Amniotic epithelial cell (primary cell): Measurements from ENCODE around the gene SLC26A1.

ENCODE experiments used
- DNase-seq: peaks from one replicate; pipeline ENCODE4 v3.0.0-alpha.2; 2010; ENCODE audit warnings: low read depth

Gene SLC26A1

DNA sequence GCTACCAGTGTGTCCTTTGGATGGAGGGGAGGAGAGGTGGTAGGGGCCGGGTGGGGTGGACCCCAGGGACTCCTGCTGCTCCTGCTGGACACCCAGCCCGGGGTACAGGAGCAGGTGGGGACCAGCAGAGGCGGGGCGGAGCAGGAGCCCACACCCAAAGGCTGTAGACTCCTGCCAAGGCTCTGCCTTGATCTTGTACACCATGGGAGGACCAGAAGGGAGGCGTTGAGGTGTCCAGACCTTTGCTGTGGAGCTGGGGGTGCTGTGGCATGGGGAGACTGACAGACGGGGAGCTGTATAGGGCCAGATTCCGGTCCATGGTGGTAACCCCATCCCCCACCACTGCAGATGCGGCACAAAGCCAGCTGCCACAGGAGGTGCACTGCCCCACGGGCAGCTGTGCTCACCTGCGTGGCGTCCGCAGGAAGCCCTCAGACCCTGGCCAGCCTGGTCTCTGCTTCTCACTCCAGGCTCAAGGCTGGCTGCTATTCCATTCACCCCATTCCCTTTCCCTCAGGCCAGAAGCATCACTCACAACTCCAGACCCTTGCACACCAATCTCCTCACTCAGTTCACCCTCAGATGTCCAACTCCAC lies 5.0 kb upstream of the SLC26A1 start:
- no peak for DNase-seq

DNA sequence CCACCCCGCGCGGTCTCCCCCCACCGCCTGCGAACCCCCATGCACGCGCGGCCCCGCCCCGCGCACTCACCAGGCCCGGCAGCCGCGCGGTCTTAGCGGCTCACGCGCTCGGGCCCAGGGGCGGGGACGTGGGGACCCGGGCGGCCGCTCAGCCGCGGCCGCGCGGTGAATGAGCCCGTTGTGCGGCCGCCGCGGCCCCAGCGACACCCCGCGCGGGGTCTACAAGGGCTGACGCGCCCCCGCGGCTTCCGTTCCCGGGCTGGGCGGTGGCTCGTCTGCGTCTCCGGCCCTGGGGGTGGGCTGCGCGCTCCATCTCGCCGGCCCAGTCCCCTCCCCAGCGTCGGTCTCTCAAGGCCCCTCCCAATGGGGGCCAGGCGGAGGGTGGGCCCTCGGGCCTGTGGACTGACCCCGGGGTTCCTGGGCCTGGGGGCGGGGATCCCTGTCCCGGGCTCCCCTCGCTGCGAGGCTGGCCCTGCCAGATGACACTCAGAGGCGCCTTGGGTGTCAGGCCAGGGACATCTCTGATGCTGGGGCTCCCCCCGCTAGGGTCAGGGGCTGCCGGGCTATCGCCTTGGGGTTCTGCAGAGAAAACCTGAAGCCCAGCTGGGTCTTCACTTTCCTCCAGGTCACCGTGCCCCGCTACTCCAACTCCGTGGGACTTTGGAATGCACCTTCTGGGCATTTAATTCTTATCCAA lies 4.3 kb upstream of the SLC26A1 start:
- no peak for DNase-seq

DNA sequence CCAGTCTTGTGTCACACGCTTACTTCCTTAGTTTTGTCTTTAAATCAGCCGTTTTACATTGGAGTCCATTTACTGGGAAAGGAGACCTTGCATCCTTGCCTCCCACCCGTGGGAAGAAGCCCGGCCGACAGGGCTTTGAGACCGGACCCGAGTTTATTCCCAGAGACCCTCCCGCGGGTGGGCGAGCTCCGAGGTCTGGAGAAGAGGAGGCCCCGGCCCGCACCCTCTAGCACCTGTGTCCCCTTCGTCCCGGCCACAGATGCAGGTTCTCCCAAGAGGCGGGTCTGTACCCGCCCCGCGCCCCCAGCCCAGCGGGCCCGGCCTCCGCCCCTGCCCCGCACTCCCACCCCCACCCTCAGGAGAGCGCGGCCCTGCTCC lies 3.8 kb upstream of the SLC26A1 start:
- no peak for DNase-seq

DNA sequence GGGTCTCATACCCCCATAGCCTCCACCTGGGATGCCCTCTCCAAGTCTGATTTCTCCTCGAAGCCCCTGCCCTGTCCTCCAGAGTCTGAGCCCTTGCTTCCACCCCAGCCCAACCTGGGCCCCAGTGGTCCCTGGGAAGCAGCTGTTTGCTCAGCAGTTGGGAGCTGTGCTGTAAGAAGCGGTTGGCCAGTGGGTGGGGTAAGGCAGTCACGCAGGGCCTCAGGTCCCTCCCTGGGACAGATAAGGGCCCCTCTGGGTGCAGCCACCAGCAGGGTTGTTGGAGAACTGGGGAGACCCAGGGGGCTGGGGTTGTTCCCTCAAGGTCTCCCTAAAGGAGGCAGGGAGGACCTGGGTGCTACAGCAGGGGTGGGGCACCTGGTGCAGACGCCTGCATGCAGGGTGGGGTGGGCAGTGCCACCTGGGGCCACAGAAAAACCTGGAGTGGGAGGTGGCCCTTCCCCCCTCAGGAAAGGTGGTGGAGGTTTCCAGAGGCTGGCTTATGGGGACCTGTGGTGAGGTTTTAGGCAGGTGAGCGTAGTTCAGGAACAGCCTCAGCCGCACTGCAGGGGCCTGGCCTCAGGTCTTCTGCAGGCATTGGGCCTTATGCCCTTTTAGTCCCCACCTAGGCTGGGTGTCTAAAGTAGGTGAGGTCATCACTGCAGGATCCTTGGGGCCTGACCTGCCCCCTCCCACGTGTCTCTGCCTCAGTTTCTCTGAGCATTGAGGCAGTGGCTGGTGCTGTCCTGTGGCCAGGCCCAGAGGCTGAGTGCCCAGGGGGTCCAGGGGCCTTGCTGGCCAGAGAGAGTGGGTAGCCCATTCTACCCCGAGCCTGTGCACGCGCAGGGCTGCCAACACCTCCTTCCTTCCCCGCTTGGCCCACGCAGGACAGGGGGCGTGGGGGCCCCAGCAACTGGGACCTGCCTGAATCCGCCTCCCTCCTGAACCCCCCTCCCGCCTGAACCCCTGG lies 3.1 kb upstream of the SLC26A1 start:
- DNase-seq: no peak

DNA sequence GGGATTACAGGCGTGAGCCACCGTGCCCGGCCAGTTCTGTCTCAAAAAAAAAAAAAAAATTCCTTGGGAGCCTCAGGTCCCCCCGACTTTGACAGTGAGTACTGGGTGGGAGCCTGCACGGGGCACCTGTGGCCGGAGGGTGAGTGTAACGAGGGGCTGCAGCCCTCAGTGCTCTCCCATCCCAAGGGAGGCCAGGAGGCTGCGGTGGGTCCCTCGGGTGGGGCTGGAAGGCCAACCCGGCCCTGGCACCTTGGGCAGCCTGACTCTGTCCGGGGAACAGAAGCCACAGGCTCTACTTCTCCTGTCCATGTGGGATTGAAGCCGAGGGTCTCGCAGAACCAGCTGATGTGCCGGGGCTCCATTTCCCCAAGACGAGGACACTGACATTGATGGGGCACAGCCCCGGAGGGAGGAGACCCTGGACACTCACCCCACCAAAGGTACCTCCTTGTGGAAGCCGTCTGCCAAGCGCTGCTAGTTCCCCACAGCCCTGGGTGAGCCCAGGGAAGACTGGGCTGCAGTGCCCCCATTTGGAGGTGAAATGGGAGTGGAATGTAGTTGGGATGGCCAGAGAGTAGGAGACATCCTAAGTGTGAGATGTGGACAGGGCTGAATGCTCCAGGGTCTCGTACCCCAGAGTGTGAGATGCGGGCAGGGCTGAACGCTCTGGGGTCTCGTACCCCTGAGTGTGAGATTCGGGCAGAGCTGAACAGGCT lies 2.3 kb upstream of the SLC26A1 start:
- no peak for DNase-seq

DNA sequence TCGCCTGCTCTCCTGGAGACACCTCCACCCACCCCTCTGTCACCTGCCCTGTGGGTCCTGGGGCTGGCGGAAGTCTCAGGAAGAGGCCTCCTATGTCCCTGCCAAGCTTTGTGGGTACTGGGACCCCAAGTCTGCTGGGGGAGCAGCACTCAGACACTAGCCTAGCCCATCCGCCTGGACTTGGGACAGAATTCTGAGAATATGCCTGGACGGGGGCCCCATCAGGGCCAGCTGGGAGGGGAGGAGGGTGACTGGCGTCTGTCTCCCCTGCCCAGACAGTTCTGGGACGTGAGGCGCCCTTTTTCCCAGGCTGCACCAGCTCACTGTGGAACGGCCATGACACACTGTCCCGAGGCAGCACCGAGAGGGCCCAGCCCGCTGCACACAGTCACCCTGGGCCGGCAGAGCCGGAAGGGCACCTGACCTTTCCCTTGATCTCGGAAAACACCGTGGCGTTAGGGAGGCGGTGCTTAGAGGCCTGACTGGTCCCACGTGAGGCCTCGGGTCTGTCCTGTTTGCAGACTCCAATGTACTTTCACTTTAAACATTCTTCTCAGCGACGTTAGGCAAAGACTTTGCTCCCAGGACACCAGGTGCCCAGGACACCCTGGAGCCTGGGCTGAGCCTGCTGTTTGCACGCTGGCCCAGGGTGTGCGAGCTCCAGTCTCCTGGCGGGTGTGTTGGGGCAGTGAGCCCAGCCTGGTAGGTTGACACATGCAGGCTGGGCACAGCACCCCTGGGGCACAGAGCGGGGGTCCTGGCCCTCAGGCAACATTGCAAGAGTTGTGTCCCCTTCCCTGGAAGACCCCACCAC lies 700 bp downstream of the SLC26A1 start:
- DNase-seq: peak; percentile 70

DNA sequence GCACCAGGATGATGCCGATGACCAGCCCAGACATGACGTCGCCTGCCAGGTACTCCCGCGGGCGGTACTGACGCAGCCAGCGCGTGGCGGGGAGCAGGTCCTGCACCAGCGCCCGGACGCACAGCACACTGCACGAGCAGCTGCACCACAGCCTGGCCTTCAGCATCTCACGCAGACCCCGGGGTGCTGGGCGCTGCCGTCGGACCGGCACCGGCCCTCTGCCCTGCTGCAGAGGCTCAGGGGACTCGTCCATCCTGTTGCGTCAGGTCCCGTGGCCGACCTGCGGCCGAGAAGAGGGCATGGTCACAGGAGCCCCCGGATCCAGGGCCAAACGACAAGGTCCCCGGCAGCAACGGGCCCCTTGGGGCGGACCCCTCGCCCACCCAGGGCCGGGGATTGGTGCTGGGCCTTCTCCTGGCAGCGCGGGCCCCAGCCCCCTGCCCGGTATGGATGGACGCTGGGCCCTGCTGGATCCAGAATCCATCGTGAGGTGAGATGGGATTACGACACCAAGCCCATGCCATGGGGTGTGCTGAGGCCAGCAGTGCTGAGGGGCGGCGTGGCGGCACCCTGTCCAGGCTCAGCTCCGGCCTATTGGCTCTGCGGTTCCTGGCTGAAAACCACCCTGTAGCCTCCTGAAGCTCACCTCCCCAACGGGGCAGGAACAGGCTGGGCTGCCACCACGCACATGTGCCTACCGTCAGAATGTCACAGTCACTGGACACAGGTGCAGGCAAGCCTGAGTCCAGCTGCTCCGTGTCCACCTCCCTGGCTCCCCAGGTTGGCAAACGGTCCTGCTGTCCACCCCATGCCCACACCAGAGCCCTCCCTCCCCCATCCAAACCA lies 1.5 kb downstream of the SLC26A1 start:
- no peak for DNase-seq

DNA sequence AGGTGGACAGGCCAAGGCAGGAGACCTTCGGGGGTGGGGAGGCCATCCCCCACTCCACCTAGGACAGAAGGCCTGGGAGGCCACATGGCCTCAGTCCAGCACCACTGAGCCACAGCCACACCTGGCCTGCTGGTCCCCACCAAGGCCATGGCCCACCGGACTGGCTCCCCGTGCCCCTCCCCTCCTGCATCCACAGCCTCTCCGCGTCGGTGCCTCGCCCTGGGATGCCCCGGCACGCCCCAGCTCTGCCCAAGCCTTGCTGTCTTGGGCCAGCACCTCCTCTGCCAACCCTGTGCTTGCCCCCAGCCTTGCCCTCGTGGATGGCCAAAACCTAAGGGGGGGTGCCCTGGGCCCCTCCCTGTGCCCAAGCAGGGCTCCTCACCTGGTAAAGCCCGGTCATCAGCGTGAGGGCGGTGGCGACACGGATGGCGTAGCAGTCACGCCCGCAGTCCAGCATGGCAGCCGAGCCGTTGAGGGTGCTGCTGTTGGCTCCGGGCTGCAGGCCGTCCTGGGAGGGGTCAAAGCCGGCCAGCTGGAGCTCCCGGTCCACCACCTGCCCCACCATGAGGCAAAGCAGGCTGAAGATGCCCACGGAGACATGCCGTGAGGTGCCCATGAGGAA lies 2.3 kb downstream of the SLC26A1 start:
- no peak for DNase-seq

DNA sequence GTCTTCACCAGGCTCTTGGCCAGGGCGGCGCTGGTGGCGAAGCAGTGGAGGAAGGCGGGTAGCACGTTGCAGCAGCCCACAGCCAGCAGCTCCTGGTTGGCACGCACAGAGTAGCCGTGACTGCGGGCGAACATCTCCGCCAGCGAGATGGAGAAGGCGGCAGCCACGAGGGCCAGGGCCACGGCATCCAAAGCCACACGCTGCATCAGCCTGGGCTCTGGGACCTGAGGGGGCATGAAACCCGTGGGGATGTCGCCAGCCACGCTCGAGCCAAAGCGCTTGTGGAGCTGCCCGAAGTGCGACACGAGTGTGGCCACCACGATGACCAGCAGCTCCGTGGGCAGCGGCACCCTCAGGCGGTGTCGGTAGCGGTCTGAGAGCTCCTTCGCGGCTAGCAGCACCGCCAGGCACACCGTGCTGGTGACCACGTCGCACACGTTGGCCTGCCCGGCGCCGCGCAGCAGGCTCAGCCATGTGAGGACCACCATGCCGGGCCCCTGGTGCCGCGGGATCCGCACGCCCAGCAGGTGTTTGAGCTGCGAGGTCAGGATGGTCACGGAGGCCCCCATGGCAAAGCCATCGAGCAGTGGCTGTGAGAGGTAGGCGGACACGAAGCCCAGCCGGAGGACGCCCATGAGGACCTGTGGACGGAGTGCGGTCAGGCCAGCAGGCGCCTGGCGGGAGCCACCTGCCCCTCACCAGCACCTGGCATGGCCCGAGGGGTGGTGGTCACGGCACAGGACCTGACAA lies 3.3 kb downstream of the SLC26A1 start:
- DNase-seq: no peak

DNA sequence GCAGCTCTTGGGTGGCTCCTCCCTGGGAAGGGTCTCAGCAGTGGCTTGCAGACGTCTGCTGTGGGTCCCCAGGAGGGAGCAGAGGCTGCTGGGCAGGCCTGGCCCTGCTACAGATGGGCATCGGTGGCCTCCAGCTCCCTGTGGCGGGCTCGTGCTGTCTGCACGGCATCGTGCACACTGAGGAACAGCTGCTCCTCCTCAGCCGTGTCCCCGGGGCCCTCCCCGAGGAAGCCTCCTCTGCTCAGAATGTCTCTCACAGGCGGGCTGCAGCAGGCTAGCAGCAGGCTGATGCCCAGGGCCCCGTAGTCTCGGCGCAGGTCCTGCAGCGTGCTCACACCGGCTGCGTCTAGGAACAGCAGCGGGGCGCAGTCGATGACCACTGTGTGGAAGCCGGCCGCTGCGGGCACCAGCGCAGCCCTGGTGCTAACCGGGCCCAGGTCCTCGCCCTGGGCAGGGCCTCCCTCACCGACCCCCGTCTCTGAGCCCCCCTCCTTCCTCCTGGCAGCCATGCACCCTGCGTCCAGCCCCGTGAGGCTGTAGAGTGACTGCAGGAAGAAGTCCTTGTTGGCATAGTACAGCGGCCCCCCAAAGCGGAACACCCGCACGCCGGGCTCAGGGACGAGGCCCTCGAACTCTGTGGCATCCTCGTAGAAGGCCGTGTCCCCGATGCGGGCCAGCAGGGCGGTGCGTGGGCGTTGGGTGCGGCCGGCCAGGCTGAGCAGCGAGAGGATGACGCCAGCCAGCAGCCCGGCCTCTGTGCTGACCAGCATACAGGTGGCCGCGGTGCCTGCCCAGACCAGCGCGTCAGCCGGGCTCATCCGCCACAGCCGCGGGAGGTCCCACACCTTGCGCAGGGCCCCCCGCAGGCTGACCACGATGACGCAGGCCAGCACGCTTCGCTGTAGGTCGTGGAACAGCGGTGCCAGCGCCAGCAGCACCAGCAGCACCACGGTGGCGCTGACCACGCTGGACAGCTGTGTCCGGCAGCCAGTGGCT lies 4.2 kb downstream of the SLC26A1 start:
- no peak for DNase-seq

DNA sequence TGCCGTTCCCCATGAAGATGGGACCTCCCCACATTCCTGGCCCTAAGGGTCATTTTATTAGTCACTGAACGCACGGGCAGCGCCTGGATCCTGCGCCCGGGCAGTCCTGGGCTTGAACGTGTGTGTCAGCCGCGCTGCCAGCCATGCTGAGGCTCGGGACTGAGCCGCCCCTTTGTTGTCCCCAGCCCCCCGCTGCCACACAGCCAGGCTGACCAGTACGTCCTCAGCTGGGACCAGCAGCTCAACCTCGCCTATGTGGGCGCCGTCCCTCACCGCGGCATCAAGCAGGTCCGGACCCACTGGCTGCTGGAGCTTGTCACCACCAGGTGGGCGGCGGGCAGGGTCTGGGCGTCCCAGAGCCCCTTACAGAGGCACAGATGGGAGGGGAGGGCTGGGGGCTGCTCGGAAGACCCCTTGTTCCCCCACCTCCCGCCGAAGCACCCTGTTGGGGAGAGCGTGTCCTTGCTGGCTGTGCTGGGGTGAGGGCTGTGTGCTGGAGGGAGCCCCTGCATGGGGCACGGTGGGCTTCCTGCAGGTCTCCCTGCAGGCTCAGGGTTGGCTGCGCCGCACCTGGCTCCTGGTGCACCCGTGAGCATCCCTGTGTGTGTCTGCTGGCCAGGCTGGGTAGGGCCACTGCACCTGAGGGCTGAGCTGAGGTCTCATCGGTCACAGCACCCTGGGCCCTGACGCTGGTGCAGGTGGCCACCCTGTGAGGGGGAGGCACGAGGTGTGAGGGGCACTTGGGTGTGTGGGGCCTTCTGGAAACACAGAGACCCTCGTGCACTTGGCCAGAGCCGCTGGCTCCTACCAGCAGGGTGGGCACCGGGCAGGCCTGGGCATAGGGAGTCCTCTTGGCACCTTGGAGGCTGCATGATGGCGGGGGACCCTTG lies 5.3 kb downstream of the SLC26A1 start:
- peak; percentile 54 for DNase-seq

DNA sequence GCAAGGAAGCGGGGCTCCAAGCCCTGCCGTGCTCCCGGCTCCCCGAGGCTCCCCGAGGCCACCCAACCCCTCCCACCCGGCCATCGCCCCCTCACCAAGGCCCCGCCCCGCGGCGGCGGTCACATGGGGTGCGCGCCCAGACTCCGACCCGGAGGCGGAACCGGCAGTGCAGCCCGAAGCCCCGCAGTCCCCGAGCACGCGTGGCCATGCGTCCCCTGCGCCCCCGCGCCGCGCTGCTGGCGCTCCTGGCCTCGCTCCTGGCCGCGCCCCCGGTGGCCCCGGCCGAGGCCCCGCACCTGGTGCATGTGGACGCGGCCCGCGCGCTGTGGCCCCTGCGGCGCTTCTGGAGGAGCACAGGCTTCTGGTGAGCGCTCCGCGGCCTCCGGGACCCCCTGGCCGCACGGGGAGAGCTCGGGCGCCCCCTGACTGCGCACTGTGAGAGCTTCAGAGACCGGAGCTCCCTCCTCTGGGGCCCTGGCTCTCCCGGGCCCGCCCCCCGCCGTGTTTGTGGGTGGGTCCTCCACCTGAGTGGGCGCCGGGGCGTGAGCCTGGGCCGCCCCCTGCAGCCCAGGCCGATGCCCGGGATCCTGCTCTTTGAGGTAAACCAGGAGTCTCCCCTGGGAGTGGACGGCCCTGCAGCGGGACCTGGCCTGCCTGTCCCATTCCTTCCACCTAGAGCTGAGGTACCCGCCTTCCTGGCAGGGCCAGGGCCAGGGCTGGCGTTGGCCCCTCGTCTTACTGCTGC lies 6.2 kb downstream of the SLC26A1 start, which contains the start of gene IDUA:
Gene IDUA (plus strand): TSS at position 166 of the 745 bp plus-strand sequence. CDS start 41 bp downstream, at position 207.
- peak; percentile 62 for DNase-seq

DNA sequence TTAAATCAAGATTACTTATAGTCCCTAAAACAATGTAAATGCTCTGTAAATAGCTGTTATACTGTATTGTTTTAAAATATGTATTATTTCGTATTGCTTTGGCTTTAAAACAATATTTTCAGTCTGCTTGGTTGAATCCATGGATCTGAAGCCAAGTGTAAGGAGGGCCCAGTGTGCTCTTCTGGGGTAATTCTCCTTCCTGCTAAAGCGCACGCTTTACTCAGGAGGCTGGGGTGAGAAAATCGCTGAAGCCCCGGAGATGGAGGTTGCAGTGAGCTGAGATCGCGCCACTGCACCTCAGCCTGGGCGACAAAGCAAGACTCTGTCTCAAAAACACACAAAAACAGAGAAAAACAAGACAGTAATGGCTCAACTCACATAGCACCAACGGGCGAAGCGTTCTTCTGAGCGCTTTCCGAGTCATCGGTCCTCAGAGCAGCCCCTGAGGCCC lies 6.8 kb downstream of the SLC26A1 start:
- DNase-seq: peak; percentile 6

DNA sequence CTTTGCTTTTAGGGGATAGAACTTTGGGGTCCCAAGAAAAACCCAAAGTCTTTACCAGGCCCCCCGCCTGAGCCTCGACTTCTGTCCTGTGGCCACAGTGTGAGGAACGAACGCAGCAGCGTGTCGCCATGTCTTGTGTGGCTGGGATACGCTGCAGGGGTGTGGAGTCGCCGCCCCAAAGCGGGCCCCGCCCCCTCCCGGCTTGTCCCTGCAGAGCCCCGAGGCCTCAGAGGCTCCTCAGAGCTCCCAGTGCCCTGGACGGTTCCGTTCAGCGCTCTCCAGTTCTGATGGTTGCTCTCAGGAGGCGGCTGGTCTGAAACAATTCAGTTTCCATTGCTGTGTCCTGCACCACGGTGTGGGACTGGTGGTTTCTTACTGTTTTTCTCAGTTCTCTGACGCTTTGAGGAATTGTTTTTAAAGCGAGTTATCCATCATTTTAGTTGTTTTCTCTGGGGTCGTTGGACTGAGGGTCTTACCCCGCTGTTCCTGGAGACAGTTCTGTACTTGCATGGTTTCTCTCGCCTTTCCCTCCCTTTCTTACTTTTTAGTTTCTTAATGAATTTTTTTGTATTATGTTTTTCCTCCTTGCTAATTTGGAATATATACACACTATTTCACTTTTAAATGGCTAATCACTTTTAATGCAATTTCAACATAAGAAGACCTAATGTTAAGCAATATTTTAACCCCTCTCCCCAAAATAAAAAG lies 7.9 kb downstream of the SLC26A1 start:
- no peak for DNase-seq

DNA sequence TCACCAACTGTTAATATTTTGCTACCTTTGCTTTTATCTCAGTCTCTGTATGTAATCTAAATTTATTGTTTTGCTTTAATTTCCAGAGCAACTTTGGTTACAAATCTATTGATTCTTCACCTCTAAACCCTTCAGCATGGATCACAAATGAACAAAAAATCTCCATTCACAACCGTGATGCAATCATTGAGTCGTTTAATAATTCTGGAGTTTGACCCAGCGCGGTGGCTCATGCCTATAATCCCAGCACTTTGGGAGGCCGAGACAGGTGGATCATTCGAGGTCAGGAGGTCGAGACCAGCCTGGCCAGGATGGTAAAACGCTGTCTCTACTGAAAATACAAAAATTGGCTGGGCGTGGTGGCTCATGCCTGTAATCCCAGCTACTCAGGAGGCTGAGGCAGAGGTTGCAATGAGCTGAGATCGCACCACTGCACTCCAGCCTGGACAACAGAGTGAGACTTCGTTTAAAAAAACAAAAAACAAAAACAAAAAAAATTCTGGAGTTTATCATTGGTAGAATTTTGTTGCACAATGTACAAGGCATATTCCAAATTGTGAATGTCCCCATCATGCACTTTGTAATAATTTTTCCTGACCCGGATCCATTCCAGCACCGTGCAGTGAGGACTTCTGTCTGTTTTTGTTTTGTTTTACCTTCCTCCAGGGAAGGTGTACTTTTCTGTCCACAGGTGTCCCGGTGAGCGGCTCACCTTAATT lies 8.7 kb downstream of the SLC26A1 start:
- DNase-seq: no peak
